Stimulated activated CD8-positive, alpha-beta memory T cell treated with anti-CD3 and anti-CD28 coated beads, Interleukin-7, amount 100 ng/mL, for 1 hour (primary cell): ENCODE measurements around the gene C11orf71.

ENCODE experiments used
- DNase-seq, 2 donors: peaks; one replicate each; pipeline ENCODE4 v3.0.0-alpha.2; 2020; ENCODE audit warnings: low read depth in 2 of 2

The C11orf71 gene

DNA sequence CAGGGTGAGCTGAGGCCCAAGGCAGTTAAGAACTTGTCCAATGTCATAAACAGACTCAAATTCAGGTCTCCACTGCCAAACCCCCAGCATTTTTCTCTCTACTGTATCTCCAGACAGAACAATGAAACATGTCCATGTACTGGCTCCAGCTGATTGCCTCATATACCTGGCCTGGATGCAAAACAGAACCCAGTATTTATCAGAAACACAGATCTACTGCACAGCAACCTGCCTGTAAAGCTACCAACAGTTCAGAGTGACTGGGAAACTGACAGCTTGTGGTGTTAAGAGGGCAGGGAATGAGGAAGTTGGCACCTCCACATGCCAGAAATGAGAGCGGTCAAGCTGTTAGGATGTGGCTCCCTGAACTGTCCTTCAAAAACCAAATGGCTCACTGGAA is 41.6 kb downstream of the C11orf71 start:
- no peak for DNase-seq

DNA sequence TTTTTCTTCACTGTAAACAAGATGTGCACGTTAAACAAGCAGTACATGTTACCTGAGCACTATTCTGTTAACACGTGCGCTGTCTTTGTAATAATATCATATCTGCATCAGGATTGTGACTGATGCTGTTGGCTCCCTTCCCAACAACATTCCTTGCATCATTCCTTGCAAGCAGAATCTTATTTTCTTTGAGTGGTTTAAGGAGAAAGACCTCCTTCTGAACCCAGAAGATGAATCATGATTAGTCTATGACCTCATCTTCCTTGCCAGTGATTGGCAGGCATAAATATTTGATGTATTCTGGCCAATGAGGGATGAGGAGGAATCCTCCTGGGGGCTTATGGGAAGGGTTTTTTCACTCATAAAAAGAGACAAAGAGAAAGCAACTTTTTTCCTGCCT is 46.2 kb downstream of the C11orf71 start:
- DNase-seq, result no peak

DNA sequence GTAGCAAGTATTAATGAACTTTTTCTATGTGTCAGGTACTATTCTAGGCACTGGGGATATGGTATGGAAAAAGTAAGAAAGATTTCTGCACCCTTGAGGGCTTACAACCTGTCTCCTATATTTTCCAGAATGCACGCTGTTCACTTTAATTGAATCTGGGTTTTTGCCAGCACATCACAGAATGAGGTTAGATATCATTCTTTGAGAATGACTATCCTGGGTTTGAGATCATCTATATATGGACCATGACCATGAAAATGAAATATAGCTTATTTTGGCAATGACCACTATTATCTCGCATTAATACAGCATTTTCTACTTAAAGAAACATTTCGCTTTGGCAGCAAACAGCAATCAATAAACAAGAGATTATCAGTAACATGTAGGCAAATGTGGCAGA is 46.9 kb downstream of the C11orf71 start:
- DNase-seq, result no peak

DNA sequence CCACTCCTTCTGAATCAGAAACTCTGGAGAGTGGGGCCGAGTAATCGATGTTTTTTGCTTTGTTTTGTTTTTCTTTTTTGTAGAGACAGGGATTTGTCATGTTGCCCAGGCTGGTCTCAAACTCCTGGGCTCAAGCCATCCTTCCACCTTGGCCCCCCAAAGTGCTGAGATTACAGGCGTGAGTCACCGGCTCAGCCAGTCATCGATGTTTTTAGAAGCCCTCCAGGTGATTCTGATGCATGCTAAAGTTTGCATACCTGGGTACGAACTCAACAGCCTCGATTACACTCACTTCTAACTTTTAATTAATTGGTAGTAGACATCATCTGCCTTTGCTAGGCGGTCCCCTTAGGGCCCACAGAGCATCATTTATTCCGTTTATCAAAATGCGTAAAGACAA is 50.3 kb downstream of the C11orf71 start:
- DNase-seq, result no peak
